Stimulated activated CD4-positive, alpha-beta T cell treated with anti-CD3 and anti-CD28 coated beads, Interleukin-4, amount 100 ng/mL, for 1 hour (primary cell): ENCODE data around the gene CETN2.
"Not testable (repeated sequence)": the region's sequence is repeated elsewhere in the genome, so short reads cannot be mapped to it uniquely, and the experiment has no call there.

Experiments
- DNase-seq: peaks from one replicate; pipeline ENCODE4 v3.0.0-alpha.2; 2020

CETN2 gene

GRCh38 chrX:152830312-152831305 lies at the start of gene CETN2, which contains the start of gene NSDHL:
Gene CETN2 (minus strand): TSS chrX:152830757. CDS start chrX:152830710, 47 bp downstream.
Gene NSDHL (plus strand): TSS chrX:152831063. CDS start chrX:152846325, 15,262 bp downstream.
- peak; percentile 91 for DNase-seq

GRCh38 chrX:152878976-152879755 lies 48.6 kb upstream of the CETN2 start:
- no peak for DNase-seq

GRCh38 chrX:152876931-152877840 lies 46.6 kb upstream of the CETN2 start:
- DNase-seq, result no peak

- no peak for DNase-seq
Observed at GRCh38 chrX:152873361-152873760, 42.8 kb upstream of the CETN2 start.

- no peak for DNase-seq
Observed at GRCh38 chrX:152872522-152872921, 42.0 kb upstream of the CETN2 start.

GRCh38 chrX:152871260-152871659 lies 40.7 kb upstream of the CETN2 start:
- no peak for DNase-seq

GRCh38 chrX:152869972-152870371 lies 39.4 kb upstream of the CETN2 start:
- DNase-seq, result no peak

- DNase-seq, result no peak
Observed at GRCh38 chrX:152866386-152866785, 35.8 kb upstream of the CETN2 start.

GRCh38 chrX:152865232-152865920 lies 34.8 kb upstream of the CETN2 start:
- DNase-seq, result no peak

GRCh38 chrX:152861826-152862225 lies 31.3 kb upstream of the CETN2 start:
- no peak for DNase-seq

- DNase-seq, result no peak
Observed at GRCh38 chrX:152861116-152861515, 30.6 kb upstream of the CETN2 start.

- DNase-seq, result no peak
Observed at GRCh38 chrX:152853986-152854385, 23.4 kb upstream of the CETN2 start.

GRCh38 chrX:152850465-152850864 lies 19.9 kb upstream of the CETN2 start:
- no peak for DNase-seq

GRCh38 chrX:152847281-152847680 lies 16.7 kb upstream of the CETN2 start:
- no peak for DNase-seq

- no peak for DNase-seq
Observed at GRCh38 chrX:152845618-152846240, 15.2 kb upstream of the CETN2 start.

GRCh38 chrX:152844256-152844655 lies 13.7 kb upstream of the CETN2 start:
- no peak for DNase-seq

GRCh38 chrX:152843852-152844251 lies 13.3 kb upstream of the CETN2 start:
- DNase-seq, result no peak

GRCh38 chrX:152842772-152843338 lies 12.3 kb upstream of the CETN2 start:
- DNase-seq, result no peak

- not testable (repeated sequence) for DNase-seq
Observed at GRCh38 chrX:152835470-152835869, 4.9 kb upstream of the CETN2 start.

- DNase-seq, result no peak
Observed at GRCh38 chrX:152833378-152833777, 2.8 kb upstream of the CETN2 start.

- DNase-seq, result no peak
Observed at GRCh38 chrX:152832520-152832919, 2.0 kb upstream of the CETN2 start.
